ENCODE results near the gene MST1.

The MST1 gene

DNA sequence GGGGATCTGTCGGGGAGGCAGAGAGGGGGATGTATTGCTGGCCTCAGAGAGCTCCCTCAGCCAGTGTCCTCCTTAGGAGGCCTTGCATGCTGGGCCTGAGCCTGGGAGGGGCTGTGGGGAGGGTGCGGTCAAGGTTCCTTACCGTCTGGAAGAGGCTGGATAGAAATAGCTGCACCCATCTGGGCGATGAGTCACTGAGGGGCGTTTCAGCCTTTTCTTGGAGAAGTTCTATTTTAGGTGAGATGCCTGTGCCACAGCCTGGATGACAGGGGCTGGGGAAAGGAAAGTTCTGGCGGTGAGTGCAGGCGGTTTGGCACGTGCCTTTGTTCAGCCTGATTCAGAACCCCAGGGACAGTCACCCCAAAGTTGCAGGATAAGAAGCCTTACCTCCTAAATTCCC lies 50.8 kb downstream of the MST1 start:
- DNase-seq (ENCODE audit: low read depth in 4 of 4, low spot score in 1 of 4): no peak

DNA sequence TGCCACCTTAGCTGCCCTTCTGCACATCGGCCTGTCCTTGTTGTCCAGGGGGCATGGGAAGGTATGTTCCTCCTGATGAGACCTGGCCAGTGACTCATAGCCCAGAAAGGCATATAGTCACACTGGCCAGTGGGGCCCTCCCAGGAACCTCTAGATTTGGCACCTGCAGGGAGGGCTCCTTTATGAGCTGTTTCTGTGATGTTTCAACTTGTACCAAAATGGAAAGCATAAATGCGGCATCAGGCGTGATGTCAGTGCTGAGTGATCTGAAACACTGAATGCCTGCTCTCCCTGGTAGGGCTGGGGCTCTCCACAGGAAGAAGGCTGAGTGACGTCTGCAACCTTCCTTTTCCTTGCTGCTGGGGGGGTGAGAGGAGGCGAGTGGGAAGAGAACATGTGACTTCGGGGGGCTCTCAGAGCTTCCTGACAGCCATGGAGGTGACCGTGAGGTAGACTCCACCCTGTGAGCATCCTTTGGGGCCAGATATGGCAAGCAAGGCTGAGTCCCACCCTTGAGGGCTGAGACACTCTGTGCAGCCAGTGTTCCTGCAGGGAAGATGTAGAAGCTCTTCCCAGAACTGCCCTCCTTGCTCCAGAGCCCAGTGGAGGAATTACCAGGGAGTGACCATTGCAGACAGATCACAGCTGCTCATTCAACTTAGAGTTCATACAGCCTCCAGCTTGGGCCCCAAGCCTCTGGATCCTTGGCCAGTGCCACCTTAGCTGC lies 52.2 kb downstream of the MST1 start:
- no peak for DNase-seq (ENCODE audit: low read depth in 4 of 4, low spot score in 1 of 4)

DNA sequence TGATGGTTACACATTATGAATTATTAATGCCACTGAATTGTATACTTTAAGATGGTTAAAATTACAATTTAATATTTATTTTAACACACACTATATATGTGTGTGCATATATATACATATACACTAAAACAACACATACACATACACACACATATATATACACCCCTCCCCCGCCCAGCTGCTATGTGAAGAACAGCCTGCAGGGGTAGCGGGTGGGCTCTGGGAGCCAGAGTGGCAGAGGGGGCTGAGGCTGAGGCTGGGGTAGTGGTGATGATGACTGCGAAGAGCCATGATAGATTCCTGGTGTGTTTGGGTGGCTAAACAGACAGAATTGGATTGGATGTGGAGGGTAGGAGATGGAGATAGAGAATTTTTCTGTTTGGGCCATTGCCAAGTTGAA lies 54.5 kb downstream of the MST1 start:
- no peak for DNase-seq (ENCODE audit: low read depth in 4 of 4, low spot score in 1 of 4)
